ENCODE results near the gene TBC1D5. TPM values are rescaled to one million over a fixed set of nuclear protein-coding genes. Genes with fewer than 3 reads are reported as not detected.

The TBC1D5 gene
- total and polyA plus RNA-seq, 10 donors: 6.4 to 140 (median 97.1) TPM

GRCh38 chr3:17489139-17489538, 253.3 kb downstream of the TBC1D5 start:
- Histone ChIP-seq H3K36me3 (peaks cover 0 to 15% (median 3%) of the 10 kb centered on the region in 6 donors), H3K27ac (no peak overlapping the region), H3K4me1 (no peaks in the 10 kb centered on the region), H3K9me3 (peaks cover 0 to 40% (median 25%) of the 10 kb centered on the region in 8 donors), H3K4me3 (no peak overlapping the region), H3K27me3 (replicated peaks in 1 of 7) (no peaks in the 10 kb centered on the region)
- intact Hi-C loops (cut with DNase I; ENCODE audit: low total_unique reads): no loop called here
- TF ChIP-seq CTCF (IDR thresholded peaks at IDR 0.05 in 8 of 11, conservative IDR thresholded peaks at IDR 0.05 in 3 of 11) (no peak), POLR2AphosphoS5 (IDR thresholded peaks at IDR 0.05) (no peak), POLR2A (IDR thresholded peaks at IDR 0.05) (no peak)
- no peak for DNase-seq

GRCh38 chr3:17481116-17481515, 261.3 kb downstream of the TBC1D5 start:
- intact Hi-C loops (cut with DNase I; ENCODE audit: low total_unique reads): no loop called here
- DNase-seq: no peak
- no peaks in the 10 kb centered on the region for H3K9me3 ChIP-seq
- TF ChIP-seq POLR2A (IDR thresholded peaks at IDR 0.05): no peak
- peak in 1 of 3 donors; percentile 24 for TF ChIP-seq POLR2AphosphoS5 (IDR thresholded peaks at IDR 0.05)
- no peak for TF ChIP-seq CTCF (IDR thresholded peaks at IDR 0.05 in 8 of 11, conservative IDR thresholded peaks at IDR 0.05 in 3 of 11)
- no peak overlapping the region for H3K4me3 ChIP-seq
- H3K36me3 ChIP-seq: peaks cover 0 to 23% (median 15%) of the 10 kb centered on the region in 6 donors
- H3K27me3 ChIP-seq (replicated peaks in 1 of 7): no peaks in the 10 kb centered on the region
- H3K27ac ChIP-seq: no peak overlapping the region
- 96 to 100% (median 98%) methylated on average over 9 to 10 of the region's 10 CpGs for WGBS, 5 donors
- H3K4me1 ChIP-seq: no peaks in the 10 kb centered on the region

GRCh38 chr3:17479681-17480405, 262.6 kb downstream of the TBC1D5 start:
- intact Hi-C loops (cut with DNase I; ENCODE audit: low total_unique reads): no loop called here
- Histone ChIP-seq H3K36me3 (peaks cover 0 to 23% (median 15%) of the 10 kb centered on the region in 6 donors), H3K4me3 (no peak overlapping the region), H3K9me3 (no peaks in the 10 kb centered on the region), H3K4me1 (no peaks in the 10 kb centered on the region), H3K27ac (no peak overlapping the region), H3K27me3 (replicated peaks in 1 of 7) (no peaks in the 10 kb centered on the region)
- TF ChIP-seq CTCF (IDR thresholded peaks at IDR 0.05 in 8 of 11, conservative IDR thresholded peaks at IDR 0.05 in 3 of 11) (no peak), POLR2AphosphoS5 (IDR thresholded peaks at IDR 0.05) (peak in 1 of 3 donors; percentile 32)
- DNase-seq: no peak
- WGBS, 5 donors: 96 to 99% (median 98%) methylated on average over 5 to 16 of the region's 16 CpGs

GRCh38 chr3:17478673-17479072, 263.8 kb downstream of the TBC1D5 start:
- no peaks in the 10 kb centered on the region for H3K9me3 ChIP-seq
- peaks cover 0 to 23% (median 15%) of the 10 kb centered on the region in 6 donors for H3K36me3 ChIP-seq
- no peak for DNase-seq
- no peaks in the 10 kb centered on the region for H3K4me1 ChIP-seq
- H3K4me3 ChIP-seq: no peak overlapping the region
- no peak overlapping the region for H3K27ac ChIP-seq
- H3K27me3 ChIP-seq (replicated peaks in 1 of 7): no peaks in the 10 kb centered on the region
- WGBS, 5 donors: 48 to 93% (median 78%) methylated on average over 2 of the region's 2 CpGs
- intact Hi-C loops (cut with DNase I; ENCODE audit: low total_unique reads): no loop called here
- TF ChIP-seq POLR2AphosphoS5 (IDR thresholded peaks at IDR 0.05): no peak
- TF ChIP-seq POLR2A (IDR thresholded peaks at IDR 0.05): no peak
- TF ChIP-seq CTCF (IDR thresholded peaks at IDR 0.05 in 8 of 11, conservative IDR thresholded peaks at IDR 0.05 in 3 of 11): no peak
